Keratinocyte (primary cell): ENCODE results near the gene ZBTB11. TPM values are rescaled to one million over a fixed set of nuclear protein-coding genes. Genes with fewer than 3 reads are reported as not detected.
A peak's percentile ranks its signal among the peaks of the same experiment; 100 is the strongest.
"Not testable (repeated sequence)": the region's sequence is repeated elsewhere in the genome, so short reads cannot be mapped to it uniquely, and the experiment has no call there.

Experiments used
- DNase-seq: peaks from one replicate; pipeline ENCODE4 v3.0.0-alpha.2; 2011; ENCODE audit warnings: low read depth, missing footprints, low spot score
- FAIRE-seq: peaks from 2 replicates; lab custom pipeline; 2011; peaks lifted over from hg19 to GRCh38; lab: Jason Lieb, UNC
- H2AFZ ChIP-seq: 2 replicates; pipeline ENCODE4 v1.6.0; 2012; ENCODE audit warnings: low read length, control low read depth, inconsistent platforms; ENCODE audit not compliant: control insufficient read depth
- H3K27ac ChIP-seq: 2 replicates; pipeline ENCODE4 v1.5.1; 2011; ENCODE audit warnings: low read length; ENCODE audit not compliant: control insufficient read depth, insufficient read depth
- H3K27me3 ChIP-seq: 3 replicates; pipeline ENCODE4 v1.6.0; 2011; ENCODE audit warnings: low read length; ENCODE audit not compliant: control insufficient read depth, insufficient read depth; ENCODE audit errors: extremely low read depth
- H3K36me3 ChIP-seq, 2 experiments: 2 replicates in 1 of 2; 3 replicates in 1 of 2; pipeline ENCODE4 v1.5.1; 2011; ENCODE audit warnings: low read length in 2 of 2, mild to moderate bottlenecking in 1 of 2; ENCODE audit not compliant: control insufficient read depth in 2 of 2, insufficient read depth in 2 of 2; ENCODE audit errors: extremely low read depth in 1 of 2
- H3K4me1 ChIP-seq: 3 replicates; pipeline ENCODE4 v1.5.1; 2011; ENCODE audit warnings: low read length; ENCODE audit not compliant: control insufficient read depth, insufficient read depth; ENCODE audit errors: extremely low read depth
- H3K4me2 ChIP-seq: 3 replicates; pipeline ENCODE4 v1.6.0; 2011; ENCODE audit warnings: low read depth, low read length; ENCODE audit not compliant: control insufficient read depth, insufficient read depth; ENCODE audit errors: extremely low read depth
- H3K4me3 ChIP-seq, 3 experiments: fragments of 200-600 bp in 1 of 3; sonication (generic) in 1 of 3; 2 replicates in 2 of 3; 3 replicates in 1 of 3; pipeline ENCODE4 v1.5.1; 2011 to 2016; ENCODE audit warnings: low read length in 3 of 3, mild to moderate bottlenecking in 3 of 3, control low read depth in 2 of 3, inconsistent platforms in 1 of 3, low read depth in 1 of 3, mixed read lengths in 1 of 3, mixed run types in 1 of 3, moderate library complexity in 1 of 3; ENCODE audit not compliant: control insufficient read depth in 2 of 3, insufficient read depth in 2 of 3; ENCODE audit errors: extremely low read depth in 1 of 3
- H3K79me2 ChIP-seq: 2 replicates; pipeline ENCODE4 v1.6.0; 2012; ENCODE audit warnings: low read length; ENCODE audit not compliant: control insufficient read depth, insufficient read depth
- H3K9ac ChIP-seq: 3 replicates; pipeline ENCODE4 v1.6.0; 2011; ENCODE audit warnings: low read length; ENCODE audit not compliant: control insufficient read depth, insufficient read depth; ENCODE audit errors: extremely low read depth
- H3K9me1 ChIP-seq: 3 replicates; pipeline ENCODE4 v1.6.0; 2011; ENCODE audit warnings: low read length; ENCODE audit not compliant: control insufficient read depth, insufficient read depth; ENCODE audit errors: extremely low read depth
- H3K9me3 ChIP-seq: 2 replicates; pipeline ENCODE4 v1.5.1; 2012; ENCODE audit warnings: low read depth, low read length; ENCODE audit not compliant: control insufficient read depth
- H4K20me1 ChIP-seq: 3 replicates; pipeline ENCODE4 v1.6.0; 2011; ENCODE audit warnings: low read length; ENCODE audit not compliant: control insufficient read depth, insufficient read depth; ENCODE audit errors: extremely low read depth
- CTCF ChIP-seq, 3 experiments: IDR thresholded peaks in 1 of 3; conservative IDR thresholded peaks in 1 of 3; optimal IDR thresholded peaks in 1 of 3; 2 replicates in 2 of 3; 3 replicates in 1 of 3; pipeline versions ENCODE3 to v1.5.1; 2011; ENCODE audit warnings: low read length in 3 of 3, mild to moderate bottlenecking in 3 of 3, moderate library complexity in 2 of 3, control low read depth in 1 of 3, inconsistent platforms in 1 of 3; ENCODE audit not compliant: insufficient read depth in 2 of 3; ENCODE audit errors: extremely low read depth in 1 of 3
- EZH2 ChIP-seq: IDR thresholded peaks from one replicate; pipeline ENCODE4 v1.6.1; 2012; ENCODE audit warnings: inconsistent platforms, mild to moderate bottlenecking, low read length, moderate library complexity
- dilution Hi-C: fragments of 300-500 bp; cut with MboI; formaldehyde crosslinking; loops from one replicate; pipeline ENCODE4 v1.7.0; 2020; ENCODE audit warnings: low sequenced_read_pairs; ENCODE audit not compliant: extremely low pct_ligation_motif_present
- polyA plus RNA-seq, 5 experiments: library from polyadenylated mRNA; depleted of rRNA in 3 of 5; stranded (reverse) in 3 of 5; stranded (forward) in 1 of 5; unstranded in 1 of 5; fragments of >200 nt; gene quantifications; 1 replicate in 1 of 5; 2 replicates in 3 of 5; 3 replicates in 1 of 5; pipeline versions ENCODE4 v1.2.1 to v1.2.3, GENCODE V29; 2011 to 2012; ENCODE audit warnings: missing spikeins in 2 of 5, low read depth in 1 of 5, low replicate concordance in 1 of 5

The ZBTB11 gene
- polyA plus RNA-seq, 1 donor (not counting 4 experiments of a cell fraction or from before 2014, with no cell fraction given) = 19.7 TPM

GRCh38 chr3:101680466-101680865, 3.5 kb upstream of the ZBTB11 start:
- FAIRE-seq (no peak), DNase-seq (no peak)
- Histone ChIP-seq H3K9me3 (no peaks in the 10 kb centered on the region), H3K27ac (no peak overlapping the region), H2AFZ (no peak overlapping the region), H3K27me3 (no peaks in the 10 kb centered on the region), H3K4me3 (no peak overlapping the region), H3K9ac (no peak overlapping the region), H3K4me1 (peaks cover 20% of the 10 kb centered on the region), H3K79me2 (peaks cover 61% of the 10 kb centered on the region), H3K4me2 (no peak overlapping the region), H3K9me1 (no peaks in the 10 kb centered on the region), H4K20me1 (peaks cover 23% of the 10 kb centered on the region), H3K36me3 (peaks cover 20 to 37% of the 10 kb centered on the region in 2 experiments)
- no peak for TF ChIP-seq EZH2
- TF ChIP-seq CTCF (optimal IDR thresholded peaks at IDR 0.05 in 1 of 3, IDR thresholded peaks at IDR 0.05 in 1 of 3, conservative IDR thresholded peaks at IDR 0.05 in 1 of 3; ENCODE audit: extremely low read depth in 1 of 3, insufficient read depth in 2 of 3, low read length in 3 of 3) = no peak
- dilution Hi-C loops = no loop called here

- H3K9me1 ChIP-seq, DNase-seq, H3K27me3 ChIP-seq, H3K4me3 ChIP-seq, H3K9me3 ChIP-seq, dilution Hi-C loops, H2AFZ ChIP-seq, H3K9ac ChIP-seq, H3K4me2 ChIP-seq, H3K27ac ChIP-seq: not testable (repeated sequence)
- H3K79me2 ChIP-seq = peaks cover 61% of the 10 kb centered on the region
- peaks cover 24% of the 10 kb centered on the region for H3K4me1 ChIP-seq
- H3K36me3 ChIP-seq = peaks cover 13 to 20% of the 10 kb centered on the region in 2 experiments
- peaks cover 12% of the 10 kb centered on the region for H4K20me1 ChIP-seq
- FAIRE-seq = peak; percentile 73
Measured at GRCh38 chr3:101678837-101679236, 1.9 kb upstream of the ZBTB11 start.
